Measurements from ENCODE around the gene FGF14.

Gene FGF14

DNA sequence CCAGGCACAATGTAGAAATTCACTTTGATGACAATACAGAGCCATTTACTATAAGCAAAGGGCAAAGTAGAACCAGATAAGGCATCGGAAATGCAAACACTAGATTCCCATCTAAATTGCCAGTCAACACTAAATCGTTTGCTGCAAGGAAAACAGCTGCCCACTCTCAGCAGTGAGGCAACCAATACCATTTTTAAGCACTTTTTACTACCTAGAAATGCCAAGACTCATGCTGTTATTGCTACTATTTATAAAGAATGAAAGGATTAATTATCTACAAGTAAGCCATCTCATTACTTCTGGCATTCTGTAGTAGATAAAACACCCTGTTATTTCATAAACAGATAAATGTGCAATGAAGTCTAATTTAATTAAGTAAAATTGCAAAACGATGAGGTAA lies 422.0 kb downstream of the FGF14 start:
- TF ChIP-seq, protein P1, sequence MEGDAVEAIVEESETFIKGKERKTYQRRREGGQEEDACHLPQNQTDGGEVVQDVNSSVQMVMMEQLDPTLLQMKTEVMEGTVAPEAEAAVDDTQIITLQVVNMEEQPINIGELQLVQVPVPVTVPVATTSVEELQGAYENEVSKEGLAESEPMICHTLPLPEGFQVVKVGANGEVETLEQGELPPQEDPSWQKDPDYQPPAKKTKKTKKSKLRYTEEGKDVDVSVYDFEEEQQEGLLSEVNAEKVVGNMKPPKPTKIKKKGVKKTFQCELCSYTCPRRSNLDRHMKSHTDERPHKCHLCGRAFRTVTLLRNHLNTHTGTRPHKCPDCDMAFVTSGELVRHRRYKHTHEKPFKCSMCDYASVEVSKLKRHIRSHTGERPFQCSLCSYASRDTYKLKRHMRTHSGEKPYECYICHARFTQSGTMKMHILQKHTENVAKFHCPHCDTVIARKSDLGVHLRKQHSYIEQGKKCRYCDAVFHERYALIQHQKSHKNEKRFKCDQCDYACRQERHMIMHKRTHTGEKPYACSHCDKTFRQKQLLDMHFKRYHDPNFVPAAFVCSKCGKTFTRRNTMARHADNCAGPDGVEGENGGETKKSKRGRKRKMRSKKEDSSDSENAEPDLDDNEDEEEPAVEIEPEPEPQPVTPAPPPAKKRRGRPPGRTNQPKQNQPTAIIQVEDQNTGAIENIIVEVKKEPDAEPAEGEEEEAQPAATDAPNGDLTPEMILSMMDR (IDR thresholded peaks at IDR 0.05; ENCODE audit: low read depth, low read length, missing control alignments), result no peak
- no peak overlapping the region for H3K4me3 ChIP-seq (ENCODE audit: low read depth, low read length)
- no peak for DNase-seq (ENCODE audit: low read depth)

DNA sequence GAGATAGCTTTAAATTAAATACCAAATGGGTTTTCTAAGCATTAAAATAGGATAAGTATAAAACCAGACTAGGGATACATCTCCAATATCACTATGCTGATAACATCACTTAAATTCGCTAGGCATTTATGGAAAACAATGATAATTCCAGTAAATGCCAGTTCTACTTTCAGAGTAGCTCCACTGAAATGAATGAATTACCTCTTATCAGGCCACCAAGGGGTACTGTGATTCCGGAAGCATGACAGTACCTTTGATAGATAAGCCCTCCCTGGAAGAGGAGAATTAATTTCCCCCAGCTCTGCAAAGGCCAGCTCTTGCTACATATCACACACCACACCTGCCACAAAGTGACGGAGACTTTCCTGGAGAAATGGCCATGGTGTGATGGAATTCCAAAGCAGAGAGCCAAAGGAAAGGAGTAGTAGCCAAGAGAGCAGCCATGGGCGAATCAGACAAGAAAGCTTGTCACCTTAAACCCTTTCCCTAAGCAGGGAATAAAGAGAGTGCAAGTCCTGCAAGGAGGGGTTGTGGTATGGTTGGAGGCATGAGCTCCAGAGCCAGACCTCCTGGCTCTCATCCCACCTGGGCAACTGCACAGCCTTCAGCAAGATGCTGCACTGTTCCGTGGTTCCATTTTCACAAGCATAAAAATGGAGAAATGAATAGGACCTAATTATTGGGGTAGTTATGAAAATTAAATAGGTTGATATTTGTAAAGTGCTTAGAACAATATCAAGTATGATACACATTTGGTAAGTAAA lies 423.1 kb downstream of the FGF14 start:
- TF ChIP-seq, protein P1 (IDR thresholded peaks at IDR 0.05; ENCODE audit: low read depth, low read length, missing control alignments), result no peak
- DNase-seq (ENCODE audit: low read depth), result no peak
- H3K4me3 ChIP-seq (ENCODE audit: low read depth, low read length), result no peak overlapping the region

DNA sequence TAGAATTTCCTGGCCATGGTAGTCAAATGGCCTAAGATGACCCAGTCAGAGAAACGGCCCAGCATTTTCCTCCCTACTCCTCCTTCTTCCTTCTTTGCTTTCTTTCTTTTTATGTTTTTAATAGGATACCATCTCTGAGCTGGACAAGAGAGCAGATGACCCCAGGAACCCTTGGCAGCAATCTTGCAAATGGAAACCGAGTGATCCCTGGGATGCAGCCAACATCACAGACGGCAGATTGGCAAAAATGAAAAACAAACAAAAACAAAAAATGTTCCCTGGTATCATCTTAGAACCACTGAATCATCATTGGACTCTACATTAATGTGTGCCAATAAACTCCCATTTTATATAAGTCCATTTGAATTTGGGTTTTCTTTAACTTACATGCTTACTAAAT lies 424.4 kb downstream of the FGF14 start:
- TF ChIP-seq, protein P1 (IDR thresholded peaks at IDR 0.05; ENCODE audit: low read depth, low read length, missing control alignments), result no peak
- no peak for DNase-seq (ENCODE audit: low read depth)
- H3K4me3 ChIP-seq (ENCODE audit: low read depth, low read length), result no peak overlapping the region

DNA sequence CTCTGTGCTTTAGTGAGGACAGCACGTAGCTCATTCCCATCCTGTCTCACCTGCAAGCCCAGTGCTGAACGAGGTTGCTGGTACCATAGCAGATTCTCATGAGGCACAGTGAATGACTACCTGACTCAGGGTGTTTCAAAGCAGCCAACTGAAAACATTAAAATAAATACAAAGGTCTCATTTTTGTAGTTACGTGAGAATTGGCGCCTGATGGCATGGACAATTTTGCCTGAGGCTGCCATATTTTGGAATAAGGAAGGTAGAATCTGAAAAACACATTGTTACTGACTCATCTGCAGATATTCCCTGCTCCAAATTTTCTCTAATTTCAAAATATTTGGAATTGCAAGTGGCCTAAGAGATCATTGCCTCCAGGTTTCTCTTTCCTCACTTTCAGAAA lies 429.7 kb downstream of the FGF14 start:
- TF ChIP-seq, protein P1 (IDR thresholded peaks at IDR 0.05; ENCODE audit: low read depth, low read length, missing control alignments), result no peak
- no peak for DNase-seq (ENCODE audit: low read depth)

DNA sequence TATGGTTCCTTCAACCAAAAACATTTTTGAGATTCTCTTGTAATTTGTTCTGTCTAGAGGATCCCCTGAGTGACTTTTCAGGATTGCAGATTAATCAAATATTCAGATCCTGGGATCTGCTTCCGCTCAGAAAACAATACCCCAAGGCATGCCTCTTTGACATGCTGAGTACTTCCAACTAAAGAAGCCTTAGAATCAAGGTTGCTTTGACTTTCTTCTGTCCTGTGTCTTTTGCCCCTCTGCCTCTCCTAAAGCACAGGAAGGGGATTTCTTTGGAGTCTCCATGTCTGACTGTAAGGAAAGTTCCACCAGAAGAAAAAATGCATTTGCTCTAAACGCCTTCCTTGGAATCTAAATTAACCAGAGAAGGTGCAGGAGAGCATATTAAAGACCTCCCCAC lies 431.5 kb downstream of the FGF14 start:
- DNase-seq (ENCODE audit: low read depth), result no peak
- H3K4me3 ChIP-seq (ENCODE audit: low read depth, low read length), result no peak overlapping the region
- TF ChIP-seq, protein P1 (IDR thresholded peaks at IDR 0.05; ENCODE audit: low read depth, low read length, missing control alignments), result no peak

More for the DNA sequence above, 429.7 kb downstream of the FGF14 start:
- H3K4me3 ChIP-seq (ENCODE audit: low read depth, low read length), result no peak overlapping the region

DNA sequence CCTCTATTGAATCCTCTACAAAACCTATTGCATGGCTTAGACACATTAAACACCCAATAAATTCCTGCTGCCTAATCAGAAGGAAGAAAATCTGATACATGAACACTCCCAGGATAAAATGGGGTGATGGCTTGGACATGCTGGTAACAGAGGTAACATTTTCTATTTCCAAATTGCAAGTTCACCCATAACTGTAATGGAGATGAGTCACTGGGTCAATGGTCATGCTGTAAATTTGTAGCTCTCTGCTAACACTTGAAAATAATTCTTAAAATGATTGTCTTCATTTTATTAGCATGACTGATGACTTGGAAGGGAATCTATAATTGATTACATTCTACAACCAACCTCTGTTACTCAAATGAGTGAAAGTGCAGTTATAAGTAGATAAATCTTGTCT lies 434.1 kb downstream of the FGF14 start:
- DNase-seq (ENCODE audit: low read depth), result no peak
- TF ChIP-seq, protein P1 (IDR thresholded peaks at IDR 0.05; ENCODE audit: low read depth, low read length, missing control alignments), result no peak
- no peak overlapping the region for H3K4me3 ChIP-seq (ENCODE audit: low read depth, low read length)

DNA sequence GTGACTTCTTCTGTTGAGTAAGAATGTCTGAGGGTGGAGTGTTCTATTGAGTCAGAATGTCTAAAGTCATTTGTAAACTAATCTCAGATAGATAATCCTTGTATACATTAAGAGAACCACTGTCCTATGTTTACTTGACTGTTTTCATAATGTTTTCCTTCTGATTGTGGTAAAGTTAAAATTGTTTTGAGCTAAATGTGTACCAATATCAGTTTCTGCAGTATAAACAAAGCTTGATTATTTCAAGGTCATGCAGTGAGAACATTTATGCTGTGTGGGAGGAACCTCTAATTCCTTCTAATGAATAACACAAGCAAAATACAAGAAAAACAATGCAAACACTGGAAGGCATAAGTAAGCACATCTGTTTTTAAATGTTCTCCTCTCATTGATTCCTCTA lies 434.6 kb downstream of the FGF14 start:
- TF ChIP-seq, protein P1 (IDR thresholded peaks at IDR 0.05; ENCODE audit: low read depth, low read length, missing control alignments), result no peak
- no peak for DNase-seq (ENCODE audit: low read depth)
- H3K4me3 ChIP-seq (ENCODE audit: low read depth, low read length), result no peak overlapping the region
